PC-3 (cell line): Measurements from ENCODE around the gene RTL10. TPM values are rescaled to one million over a fixed set of nuclear protein-coding genes. Genes with fewer than 3 reads are reported as not detected.

Source experiments
- ATAC-seq: fragments of 200-7000 bp; cut with Tn5 transposase; 2 replicates; pipeline ENCODE4 v1.9.1; 2020; ENCODE audit warnings: mild to moderate bottlenecking, moderate library complexity
- BruUV-seq: library from RNA; stranded (reverse); fragments of 400-500 nt; replicated peaks from 2 replicates; lab custom pipeline; 2021; lab: Mats Ljungman, UMichigan
- CTCF ChIA-PET: fragments of 300-600 bp; sonication (Branson Sonifier 250); formaldehyde crosslinking; loops from one replicate; lab custom pipeline; 2022; ENCODE audit warnings: antibody characterized with exemption; lab: Charles Lee
- POLR2A ChIA-PET: fragments of 300-600 bp; sonication (Branson Sonifier 250); formaldehyde crosslinking; loops from one replicate; lab custom pipeline; 2022; ENCODE audit warnings: antibody characterized with exemption; ENCODE audit not compliant: unreplicated experiment; lab: Charles Lee
- DNase-seq: peaks from one replicate; pipeline ENCODE4 v3.0.0-alpha.2; 2015
- H2AFZ ChIP-seq: fragments of 300-600 bp; sonication (generic); 2 replicates; pipeline ENCODE4 v1.6.0; 2016; ENCODE audit warnings: antibody characterized with exemption, low read length
- H3F3A ChIP-seq: fragments of 300-600 bp; sonication (generic); one replicate; pipeline ENCODE4 v1.6.0; 2017; ENCODE audit warnings: antibody characterized with exemption, low read length, control low read depth, mild to moderate bottlenecking; ENCODE audit not compliant: unreplicated experiment
- H3K27ac ChIP-seq: fragments of 300-600 bp; sonication (generic); 2 replicates; pipeline ENCODE4 v1.5.1; 2016; ENCODE audit warnings: mild to moderate bottlenecking, low read length
- H3K27me3 ChIP-seq: fragments of 300-600 bp; sonication (generic); 2 replicates; pipeline ENCODE4 v1.6.1; 2016; ENCODE audit warnings: low read length, mixed read lengths
- H3K36me3 ChIP-seq: fragments of 300-600 bp; sonication (generic); 2 replicates; pipeline ENCODE4 v1.6.1; 2016; ENCODE audit warnings: low read depth, mixed run types, low read length, mixed read lengths
- H3K4me1 ChIP-seq: fragments of 300-600 bp; sonication (generic); 2 replicates; pipeline ENCODE4 v1.5.1; 2016; ENCODE audit warnings: low read length; ENCODE audit not compliant: insufficient read depth
- H3K4me2 ChIP-seq: fragments of 300-600 bp; sonication (generic); 2 replicates; pipeline ENCODE4 v1.6.0; 2016; ENCODE audit warnings: low read length
- H3K4me3 ChIP-seq: fragments of 300-600 bp; sonication (generic); 2 replicates; pipeline ENCODE4 v1.5.1; 2016; ENCODE audit warnings: mild to moderate bottlenecking, low read length, mixed read lengths
- H3K79me2 ChIP-seq: fragments of 300-600 bp; sonication (generic); 2 replicates; pipeline ENCODE4 v1.6.1; 2017; ENCODE audit warnings: low read length, mixed read lengths
- H3K9ac ChIP-seq: fragments of 300-600 bp; sonication (generic); 2 replicates; pipeline ENCODE4 v1.6.0; 2016; ENCODE audit warnings: mild to moderate bottlenecking, low read length
- H3K9me2 ChIP-seq: fragments of 300-600 bp; sonication (generic); replicated peaks from 2 replicates; pipeline ENCODE4 v1.6.1; 2016; ENCODE audit warnings: mixed run types, low read length, mixed read lengths
- H3K9me3 ChIP-seq: fragments of 300-600 bp; sonication (generic); 2 replicates; pipeline ENCODE4 v1.6.1; 2016; ENCODE audit warnings: low read length, mixed read lengths
- H4K20me1 ChIP-seq: fragments of 300-600 bp; sonication (generic); 2 replicates; pipeline ENCODE4 v1.6.1; 2016; ENCODE audit warnings: low read length, mixed read lengths
- CTCF ChIP-seq: fragments of 300-600 bp; sonication (generic); conservative IDR thresholded peaks from 2 replicates; pipeline ENCODE4 v1.5.1; 2017; ENCODE audit warnings: antibody characterized with exemption, low read depth, mild to moderate bottlenecking, low read length
- EZH2 ChIP-seq: fragments of 300-600 bp; sonication (generic); IDR thresholded peaks from one replicate; pipeline ENCODE4 v1.6.1; 2017; ENCODE audit warnings: antibody characterized with exemption, mild to moderate bottlenecking, low read length; ENCODE audit not compliant: unreplicated experiment
- EZH2phosphoT487 ChIP-seq: fragments of 300-600 bp; sonication (generic); IDR thresholded peaks from 2 replicates; pipeline ENCODE4 v1.6.1; 2018; ENCODE audit warnings: mild to moderate bottlenecking, antibody characterized with exemption, low read length, borderline replicate concordance
- intact Hi-C: fragments of 100-400 bp; cut with micrococcal nuclease; formaldehyde crosslinking; loops from 2 replicates; pipeline ENCODE4 v1.9.0; 2023
- total RNA-seq: library from RNA; depleted of rRNA; stranded (reverse); fragments of >200 nt; gene quantifications from 2 replicates; pipeline ENCODE4 v1.2.3, GENCODE V29; 2014

The RTL10 gene
- total RNA-seq, 1 experiment from 2014 or later = 7.8 TPM

- Histone ChIP-seq H3K4me2 (no peak overlapping the region), H3F3A (no peaks in the 10 kb centered on the region), H3K9me2 (no peaks in the 10 kb centered on the region), H3K79me2 (no peaks in the 10 kb centered on the region), H3K36me3 (no peaks in the 10 kb centered on the region), H3K9ac (no peak overlapping the region), H3K9me3 (no peaks in the 10 kb centered on the region), H2AFZ (no peak overlapping the region), H3K27me3 (no peaks in the 10 kb centered on the region), H3K27ac (no peak overlapping the region), H3K4me3 (no peak overlapping the region), H3K4me1 (no peaks in the 10 kb centered on the region), H4K20me1 (no peaks in the 10 kb centered on the region)
- ATAC-seq (no peak), DNase-seq (no peak)
- POLR2A ChIA-PET = no interaction called here
- TF ChIP-seq EZH2phosphoT487 = no peak
- TF ChIP-seq CTCF = no peak
- intact Hi-C loops = no loop called here
- CTCF ChIA-PET = no interaction called here
- BruUV-seq = no TSS peak
Observed at GRCh38 chr22:19901577-19902244, 47.0 kb upstream of the RTL10 start.

GRCh38 chr22:19900707-19901436 is 46.2 kb upstream of the RTL10 start:
- no peaks in the 10 kb centered on the region for H3K27me3 ChIP-seq
- no peaks in the 10 kb centered on the region for H3K9me2 ChIP-seq
- no peaks in the 10 kb centered on the region for H3F3A ChIP-seq
- H3K4me2 ChIP-seq = no peak overlapping the region
- H4K20me1 ChIP-seq = no peaks in the 10 kb centered on the region
- H3K9me3 ChIP-seq = no peaks in the 10 kb centered on the region
- intact Hi-C loops = no loop called here
- no peak overlapping the region for H2AFZ ChIP-seq
- no peaks in the 10 kb centered on the region for H3K36me3 ChIP-seq
- H3K4me1 ChIP-seq = no peaks in the 10 kb centered on the region
- ATAC-seq (no peak), DNase-seq (no peak)
- no peak overlapping the region for H3K4me3 ChIP-seq
- H3K27ac ChIP-seq = no peak overlapping the region
- H3K9ac ChIP-seq = no peak overlapping the region
- CTCF ChIA-PET = no interaction called here
- TF ChIP-seq EZH2 = no peak
- no peak for TF ChIP-seq EZH2phosphoT487
- TF ChIP-seq CTCF = no peak
- POLR2A ChIA-PET = no interaction called here
- BruUV-seq = no TSS peak
- H3K79me2 ChIP-seq = no peaks in the 10 kb centered on the region
